ENCODE results near the gene PCDHGB5.
A peak's percentile ranks its signal among the peaks of the same experiment; 100 is the strongest.
"Not testable (repeated sequence)": the region's sequence is repeated elsewhere in the genome, so short reads cannot be mapped to it uniquely, and the experiment has no call there.

PCDHGB5 gene

GRCh38 chr5:141417494-141418172, 19.9 kb downstream of the PCDHGB5 start, which contains the start of gene PCDHGB7:
Gene PCDHGB7, plus strand, starts transcription at chr5:141417677. Its CDS starts 183 bp downstream, at chr5:141417860.
- H3K4me1 ChIP-seq; H3K27me3 ChIP-seq (ENCODE audit: control insufficient read depth, insufficient read depth, low read length); H3K79me2 ChIP-seq; H3K9ac ChIP-seq: not testable (repeated sequence)
- Histone ChIP-seq H2AFZ (peak within 1 kb of the TSS; percentile 57), H3K27ac (peak within 1 kb of the TSS; percentile 63), H3K9me3 (ENCODE audit: control insufficient read depth, low read length) (peaks cover 11% of the 10 kb centered on the region), H3K4me3 (ENCODE audit: low read depth, low read length) (peak within 1 kb of the TSS; percentile 49), H3K4me2 (ENCODE audit: low read length) (peak within 1 kb of the TSS; percentile 44), H3K36me3 (ENCODE audit: control insufficient read depth, insufficient read depth, low read length) (peaks cover 18% of the 10 kb centered on the region)
- TF ChIP-seq CTCF (IDR thresholded peaks at IDR 0.05): peak; percentile 60

- H3K79me2 ChIP-seq: no peaks in the 10 kb centered on the region
- no peak overlapping the region for H3K27ac ChIP-seq
- H3K9me3 ChIP-seq (ENCODE audit: control insufficient read depth, low read length): peaks cover 11% of the 10 kb centered on the region
- peaks cover 13% of the 10 kb centered on the region for H3K36me3 ChIP-seq (ENCODE audit: control insufficient read depth, insufficient read depth, low read length)
- no peak for TF ChIP-seq CTCF (IDR thresholded peaks at IDR 0.05)
- H3K27me3 ChIP-seq (ENCODE audit: control insufficient read depth, insufficient read depth, low read length): no peaks in the 10 kb centered on the region
- no peak overlapping the region for H3K9ac ChIP-seq
- no peak overlapping the region for H3K4me2 ChIP-seq (ENCODE audit: low read length)
- no peak overlapping the region for H2AFZ ChIP-seq
- no peaks in the 10 kb centered on the region for H3K4me1 ChIP-seq
- no peak overlapping the region for H3K4me3 ChIP-seq (ENCODE audit: low read depth, low read length)
Observed at GRCh38 chr5:141419074-141419880, 21.5 kb downstream of the PCDHGB5 start.

GRCh38 chr5:141420855-141421488, 23.2 kb downstream of the PCDHGB5 start, which contains the start of gene PCDHGA11:
Gene PCDHGA11, plus strand, starts transcription at chr5:141421051. Its CDS starts 177 bp downstream, at chr5:141421228.
- Histone ChIP-seq H3K27ac (no peak within 1 kb of the TSS), H3K36me3 (ENCODE audit: control insufficient read depth, insufficient read depth, low read length) (peaks cover 20% of the 10 kb centered on the region), H3K4me1 (no peaks in the 10 kb centered on the region), H3K4me3 (ENCODE audit: low read depth, low read length) (no peak within 1 kb of the TSS), H2AFZ (no peak within 1 kb of the TSS), H3K27me3 (ENCODE audit: control insufficient read depth, insufficient read depth, low read length) (no peaks in the 10 kb centered on the region), H3K9ac (no peak within 1 kb of the TSS), H3K79me2 (no peaks in the 10 kb centered on the region), H3K4me2 (ENCODE audit: low read length) (no peak within 1 kb of the TSS), H3K9me3 (ENCODE audit: control insufficient read depth, low read length) (peaks cover 16% of the 10 kb centered on the region)
- no peak for TF ChIP-seq CTCF (IDR thresholded peaks at IDR 0.05)

GRCh38 chr5:141421489-141421855, 23.7 kb downstream of the PCDHGB5 start:
- Histone ChIP-seq H3K27ac (no peak overlapping the region), H3K27me3 (ENCODE audit: control insufficient read depth, insufficient read depth, low read length) (no peaks in the 10 kb centered on the region), H3K9me3 (ENCODE audit: control insufficient read depth, low read length) (peaks cover 20% of the 10 kb centered on the region), H2AFZ (no peak overlapping the region), H3K79me2 (no peaks in the 10 kb centered on the region), H3K9ac (no peak overlapping the region), H3K4me1 (no peaks in the 10 kb centered on the region), H3K4me2 (ENCODE audit: low read length) (no peak overlapping the region), H3K4me3 (ENCODE audit: low read depth, low read length) (no peak overlapping the region), H3K36me3 (ENCODE audit: control insufficient read depth, insufficient read depth, low read length) (peaks cover 20% of the 10 kb centered on the region)
- no peak for TF ChIP-seq CTCF (IDR thresholded peaks at IDR 0.05)
